HG02973 (cell line): ENCODE results near the gene MCF2L2.
"Not testable (repeated sequence)": the region's sequence is repeated elsewhere in the genome, so short reads cannot be mapped to it uniquely, and the experiment has no call there.

Experiments used
- ATAC-seq: cut with Tn5 transposase; IDR thresholded peaks from one replicate; pipeline ENCODE4 v1.9.1; 2021; ENCODE audit warnings: moderate library complexity; ENCODE audit not compliant: unreplicated experiment

Gene MCF2L2

GRCh38 chr3:183252118-183252782 lies 176.2 kb downstream of the MCF2L2 start:
- no peak for ATAC-seq

- no peak for ATAC-seq
Observed at GRCh38 chr3:183249006-183249718, 179.3 kb downstream of the MCF2L2 start.

GRCh38 chr3:183247011-183247589 lies 181.3 kb downstream of the MCF2L2 start:
- ATAC-seq, result no peak

- no peak for ATAC-seq
Observed at GRCh38 chr3:183244981-183245476, 183.4 kb downstream of the MCF2L2 start.

- ATAC-seq, result no peak
Observed at GRCh38 chr3:183244219-183244618, 184.2 kb downstream of the MCF2L2 start.

GRCh38 chr3:183242431-183242830 lies 186.0 kb downstream of the MCF2L2 start:
- no peak for ATAC-seq

- ATAC-seq, result no peak
Observed at GRCh38 chr3:183239046-183239445, 189.4 kb downstream of the MCF2L2 start.

GRCh38 chr3:183233966-183234365 lies 194.5 kb downstream of the MCF2L2 start:
- no peak for ATAC-seq

- ATAC-seq, result no peak
Observed at GRCh38 chr3:183230826-183231225, 197.6 kb downstream of the MCF2L2 start.

GRCh38 chr3:183230251-183230650 lies 198.2 kb downstream of the MCF2L2 start:
- ATAC-seq, result not testable (repeated sequence)

- no peak for ATAC-seq
Observed at GRCh38 chr3:183229178-183229577, 199.2 kb downstream of the MCF2L2 start.

- no peak for ATAC-seq
Observed at GRCh38 chr3:183227586-183227985, 200.8 kb downstream of the MCF2L2 start.

- ATAC-seq, result no peak
Observed at GRCh38 chr3:183226333-183226890, 202.0 kb downstream of the MCF2L2 start.

- ATAC-seq, result no peak
Observed at GRCh38 chr3:183224180-183224970, 204.0 kb downstream of the MCF2L2 start.

GRCh38 chr3:183222631-183223235 lies 205.7 kb downstream of the MCF2L2 start:
- no peak for ATAC-seq

- ATAC-seq, result no peak
Observed at GRCh38 chr3:183220828-183221227, 207.6 kb downstream of the MCF2L2 start.

GRCh38 chr3:183218826-183219225 lies 209.6 kb downstream of the MCF2L2 start:
- ATAC-seq, result no peak

GRCh38 chr3:183217548-183218332 lies 210.7 kb downstream of the MCF2L2 start:
- ATAC-seq, result no peak

GRCh38 chr3:183215591-183216202 lies 212.7 kb downstream of the MCF2L2 start:
- no peak for ATAC-seq
